Adrenal gland (tissue), 5 donors: Measurements from ENCODE around the gene KLF6.

Experiments used
- POLR2A ChIP-seq, 2 donors: fragments of 450-650 bp; IDR thresholded peaks; one replicate each; pipeline ENCODE4 v1.6.1; 2017; ENCODE audit warnings: antibody characterized with exemption in 2 of 2, mild to moderate bottlenecking in 2 of 2, moderate library complexity in 1 of 2
- TF ChIP-seq, protein P1 (sequence below), 6 experiments: fragments of 450-650 bp in 4 of 6; fragments of 200-600 bp in 2 of 6; sonication (generic) in 1 of 6; IDR thresholded peaks; 1 replicate in 5 of 6; 2 replicates in 1 of 6; pipeline versions ENCODE4 v1.5.1 to v1.8.0; 2016 to 2021; ENCODE audit warnings: antibody characterized with exemption in 6 of 6, mild to moderate bottlenecking in 2 of 6, moderate library complexity in 1 of 6
- donor health status: DM: no; HTN: no; CAD: no.

DNA sequence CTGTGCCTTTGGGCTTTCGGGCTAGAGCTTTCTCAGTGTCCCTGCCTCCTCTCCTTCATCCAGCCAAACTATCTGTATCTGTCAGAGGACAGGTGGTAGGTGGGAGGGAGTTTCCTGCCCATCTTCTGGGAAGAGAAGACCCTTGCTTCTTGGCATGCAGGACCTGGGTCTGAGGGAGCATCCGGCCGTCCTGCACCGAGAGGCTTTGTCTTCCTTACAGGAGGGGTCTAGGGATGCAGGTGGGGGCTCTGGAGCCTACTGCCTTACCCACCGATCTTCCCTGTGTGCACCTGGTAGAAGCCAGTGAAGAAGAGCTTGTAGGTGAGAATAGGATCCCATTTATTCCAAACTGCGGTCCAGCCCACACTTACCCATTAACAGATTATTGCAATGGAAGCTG lies 5.8 kb upstream of the KLF6 start:
- TF ChIP-seq, protein P1, sequence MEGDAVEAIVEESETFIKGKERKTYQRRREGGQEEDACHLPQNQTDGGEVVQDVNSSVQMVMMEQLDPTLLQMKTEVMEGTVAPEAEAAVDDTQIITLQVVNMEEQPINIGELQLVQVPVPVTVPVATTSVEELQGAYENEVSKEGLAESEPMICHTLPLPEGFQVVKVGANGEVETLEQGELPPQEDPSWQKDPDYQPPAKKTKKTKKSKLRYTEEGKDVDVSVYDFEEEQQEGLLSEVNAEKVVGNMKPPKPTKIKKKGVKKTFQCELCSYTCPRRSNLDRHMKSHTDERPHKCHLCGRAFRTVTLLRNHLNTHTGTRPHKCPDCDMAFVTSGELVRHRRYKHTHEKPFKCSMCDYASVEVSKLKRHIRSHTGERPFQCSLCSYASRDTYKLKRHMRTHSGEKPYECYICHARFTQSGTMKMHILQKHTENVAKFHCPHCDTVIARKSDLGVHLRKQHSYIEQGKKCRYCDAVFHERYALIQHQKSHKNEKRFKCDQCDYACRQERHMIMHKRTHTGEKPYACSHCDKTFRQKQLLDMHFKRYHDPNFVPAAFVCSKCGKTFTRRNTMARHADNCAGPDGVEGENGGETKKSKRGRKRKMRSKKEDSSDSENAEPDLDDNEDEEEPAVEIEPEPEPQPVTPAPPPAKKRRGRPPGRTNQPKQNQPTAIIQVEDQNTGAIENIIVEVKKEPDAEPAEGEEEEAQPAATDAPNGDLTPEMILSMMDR (IDR thresholded peaks at IDR 0.05) = no peak
- TF ChIP-seq POLR2A (IDR thresholded peaks at IDR 0.05) = no peak
